GM19467 (cell line): ENCODE results near the gene FAM25G.
"Not testable (repeated sequence)": the region's sequence is repeated elsewhere in the genome, so short reads cannot be mapped to it uniquely, and the experiment has no call there.

Source experiments
- ATAC-seq: cut with Tn5 transposase; IDR thresholded peaks from one replicate; pipeline ENCODE4 v1.9.1; 2021; ENCODE audit warnings: mild to moderate bottlenecking, moderate library complexity; ENCODE audit not compliant: unreplicated experiment

FAM25G gene

GRCh38 chr10:47491600-47491999, at the start of gene FAM25G:
FAM25G (minus strand) TSS chr10:47491700; CDS start chr10:47491674, 26 bp downstream.
- ATAC-seq, result not testable (repeated sequence)

GRCh38 chr10:47536430-47536829, 44.9 kb upstream of the FAM25G start:
- ATAC-seq, result not testable (repeated sequence)

DNA sequence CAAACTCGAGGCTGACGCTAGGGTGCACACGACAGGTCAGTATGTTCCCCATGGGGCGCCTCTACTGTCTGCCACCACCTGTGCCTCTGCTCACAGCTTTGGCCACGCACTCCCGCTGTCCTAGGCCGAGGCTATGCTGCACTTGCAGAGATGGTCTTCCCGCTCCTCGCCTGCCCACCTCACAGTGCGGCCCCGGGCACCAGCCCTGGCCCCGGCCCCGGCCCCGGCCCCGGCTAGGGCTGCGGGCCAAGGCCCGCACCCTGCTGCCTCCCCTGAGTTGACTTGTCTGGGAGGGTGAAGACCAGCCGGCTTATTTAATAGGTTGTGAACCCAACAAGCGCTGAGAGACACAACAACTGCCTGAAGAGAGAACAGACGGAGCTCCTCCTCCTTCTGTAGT, 32.0 kb upstream of the FAM25G start, which contains the start of gene AGAP9:
TSS of gene AGAP9 (minus strand) at position 164 of the 400 bp plus-strand sequence. CDS start at position 52, 112 bp downstream.
- not testable (repeated sequence) for ATAC-seq

GRCh38 chr10:47502313-47502712, 10.8 kb upstream of the FAM25G start:
- ATAC-seq, result not testable (repeated sequence)

DNA sequence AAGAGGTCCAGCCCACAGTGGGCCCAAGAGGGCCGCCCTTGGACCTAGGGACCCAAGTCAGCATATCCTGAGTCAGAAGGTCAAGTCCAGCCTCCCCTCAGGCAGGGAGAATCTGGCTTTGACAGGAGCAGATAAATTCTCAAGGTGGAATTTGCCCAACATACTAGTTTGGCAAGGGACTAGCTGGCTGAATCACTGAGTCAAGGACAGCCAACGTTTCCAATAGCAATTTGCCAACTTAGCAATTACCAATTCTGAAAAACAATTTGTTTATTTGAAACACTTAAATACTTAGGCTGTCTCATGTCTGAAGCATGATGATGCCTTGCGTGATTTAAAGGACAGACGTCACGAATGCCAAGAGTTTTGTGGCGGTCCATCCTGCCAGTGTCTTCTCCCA, 2.7 kb upstream of the FAM25G start:
- ATAC-seq, result not testable (repeated sequence)

DNA sequence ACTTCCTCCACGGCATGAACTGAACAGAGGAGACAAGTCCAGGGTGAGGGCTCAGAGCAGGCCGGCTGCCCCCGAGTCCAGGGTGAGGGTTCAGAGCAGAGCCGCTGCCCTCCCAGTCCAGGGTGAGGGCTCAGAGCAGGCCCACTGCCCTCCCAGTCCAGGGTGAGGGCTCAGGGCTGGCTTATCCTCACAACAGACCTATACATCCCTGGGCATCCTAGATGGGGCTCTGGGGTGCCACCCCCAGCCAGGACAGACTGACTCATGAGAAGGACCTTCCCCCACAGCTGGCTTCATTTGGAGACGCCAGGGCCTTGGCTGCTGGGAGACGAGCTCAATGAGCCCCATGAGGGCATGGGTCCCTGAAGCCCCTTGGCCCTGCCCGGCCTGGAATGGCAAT, 1.9 kb downstream of the FAM25G start:
- ATAC-seq, result not testable (repeated sequence)

- not testable (repeated sequence) for ATAC-seq
These were observed 5.6 kb downstream of the FAM25G start for GRCh38 chr10:47485943-47486342.

- not testable (repeated sequence) for ATAC-seq
These were observed 6.7 kb downstream of the FAM25G start for GRCh38 chr10:47484786-47485185.

DNA sequence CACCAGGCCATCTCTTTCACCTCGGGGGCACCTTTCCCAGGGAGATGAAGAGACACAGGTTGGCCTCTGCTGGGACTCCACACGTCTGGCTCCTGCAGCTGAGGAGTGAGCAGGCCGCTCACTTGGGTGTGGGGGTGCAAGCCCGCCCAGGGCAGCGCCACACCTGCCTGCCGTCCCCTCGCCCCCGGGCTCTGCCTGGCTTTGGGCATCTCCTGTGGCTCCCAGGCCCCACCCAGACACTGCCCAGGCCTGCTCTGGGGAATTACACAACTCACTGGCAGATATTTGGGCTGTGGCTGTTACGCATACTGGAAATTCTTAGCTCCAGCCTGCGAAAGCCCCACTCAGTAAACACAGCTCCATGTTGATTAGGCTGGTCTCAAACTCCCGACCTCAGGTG, 7.6 kb downstream of the FAM25G start, which contains the start of gene ANXA8:
TSS of gene ANXA8 (minus strand) at position 193 of the 400 bp plus-strand sequence. CDS start at position 11, 182 bp downstream.
- ATAC-seq, result not testable (repeated sequence)

GRCh38 chr10:47482367-47482766, 9.1 kb downstream of the FAM25G start:
- ATAC-seq, result not testable (repeated sequence)

GRCh38 chr10:47481768-47482181, 9.7 kb downstream of the FAM25G start:
- ATAC-seq, result not testable (repeated sequence)

DNA sequence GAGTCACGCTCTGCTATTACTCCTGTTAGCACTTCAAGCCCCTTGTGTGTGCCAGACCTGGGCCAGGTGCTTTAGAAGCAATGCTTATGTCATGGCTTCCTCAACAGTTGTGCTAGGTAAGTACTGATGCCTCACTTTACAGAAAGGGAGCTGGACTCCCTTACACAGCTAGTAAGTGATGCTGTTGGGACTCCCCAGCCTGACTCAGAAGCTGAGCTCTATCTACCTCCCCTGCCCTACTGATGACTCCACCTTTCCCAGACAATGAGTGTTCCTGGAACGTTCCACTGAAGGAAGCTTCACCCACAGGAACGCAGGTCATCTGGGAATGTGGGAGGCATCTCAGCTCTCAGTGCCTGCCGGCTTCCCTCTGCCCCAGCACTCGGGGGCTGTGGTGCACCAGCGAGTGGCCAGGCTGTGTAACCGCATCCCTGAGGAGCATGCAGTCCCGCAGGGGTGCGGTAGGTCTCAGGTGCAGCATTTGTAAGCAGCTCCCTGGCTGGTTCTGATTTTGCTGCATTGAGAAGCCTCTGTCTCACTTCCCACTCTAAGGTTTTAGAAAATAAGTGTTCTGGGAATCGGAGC, 10.2 kb downstream of the FAM25G start:
- ATAC-seq, result not testable (repeated sequence)

GRCh38 chr10:47480133-47480532, 11.4 kb downstream of the FAM25G start:
- ATAC-seq, result not testable (repeated sequence)

- not testable (repeated sequence) for ATAC-seq
These were observed 13.4 kb downstream of the FAM25G start for GRCh38 chr10:47478114-47478513.

GRCh38 chr10:47477078-47477477, 14.4 kb downstream of the FAM25G start:
- ATAC-seq, result not testable (repeated sequence)

GRCh38 chr10:47475101-47475500, 16.4 kb downstream of the FAM25G start:
- ATAC-seq, result not testable (repeated sequence)

DNA sequence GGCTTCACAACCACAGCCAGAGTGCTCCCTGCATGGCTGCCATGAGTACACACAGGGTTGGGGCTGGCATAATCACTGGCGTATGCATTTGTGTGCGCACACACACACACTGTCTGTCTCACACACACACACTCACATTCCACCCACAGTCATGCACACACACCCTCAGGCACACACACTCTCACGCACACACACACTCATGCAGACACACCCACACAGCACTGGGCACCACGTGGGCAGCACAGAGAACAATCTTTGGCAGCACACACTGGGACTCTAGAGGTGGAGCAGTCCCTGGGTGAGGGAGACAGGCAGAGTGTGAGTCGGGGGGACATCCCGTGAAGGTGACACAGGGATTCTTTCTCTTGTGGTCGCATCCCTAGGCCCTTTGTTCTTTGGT, 18.0 kb downstream of the FAM25G start:
- ATAC-seq, result not testable (repeated sequence)

- not testable (repeated sequence) for ATAC-seq
These were observed 18.9 kb downstream of the FAM25G start for GRCh38 chr10:47472647-47473046.

GRCh38 chr10:47472072-47472471, 19.4 kb downstream of the FAM25G start:
- not testable (repeated sequence) for ATAC-seq

- not testable (repeated sequence) for ATAC-seq
These were observed 22.6 kb downstream of the FAM25G start for GRCh38 chr10:47468731-47469528.

DNA sequence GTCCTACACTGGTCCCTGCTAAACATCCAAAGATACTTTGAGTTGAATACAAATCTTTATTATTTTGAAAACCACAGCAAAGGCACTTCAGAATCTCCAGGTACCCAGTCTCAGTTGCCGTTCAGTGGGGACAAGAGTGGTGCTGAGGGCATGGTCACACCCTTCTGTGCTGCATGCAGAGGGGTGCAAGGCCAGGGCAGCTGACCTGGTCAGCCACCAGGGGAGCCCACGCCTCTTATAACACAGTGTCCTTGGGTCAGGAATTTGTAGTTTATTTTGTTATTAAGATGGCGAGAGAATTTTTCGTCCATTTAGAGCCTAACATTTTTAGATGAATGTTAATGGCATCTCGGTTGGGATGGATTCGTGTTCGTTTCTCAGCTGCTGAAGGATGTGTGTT, 23.5 kb downstream of the FAM25G start:
- not testable (repeated sequence) for ATAC-seq

DNA sequence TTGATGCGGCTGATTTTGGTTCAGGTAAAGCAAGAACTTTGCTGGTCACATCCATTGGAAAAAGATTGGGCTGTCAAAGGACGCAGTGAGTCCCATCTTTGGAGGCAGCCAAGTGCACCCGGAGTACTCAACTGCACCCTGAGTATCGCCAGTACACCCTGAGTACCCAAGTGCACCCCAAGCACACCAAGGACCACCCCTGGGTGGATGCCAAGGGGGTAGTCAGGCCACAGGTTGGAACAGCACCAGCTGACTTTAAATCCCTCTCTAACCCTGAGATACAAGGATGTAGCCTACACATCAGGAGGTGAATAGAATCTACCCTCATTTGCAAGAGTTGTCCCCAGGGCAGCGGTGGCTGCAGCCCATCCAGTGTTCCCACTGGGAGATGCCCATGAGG, 24.0 kb downstream of the FAM25G start:
- not testable (repeated sequence) for ATAC-seq
